Measurements from ENCODE around the gene C2orf42.
A peak's percentile ranks its signal among the peaks of the same experiment; 100 is the strongest.
"Not testable (repeated sequence)": the region's sequence is repeated elsewhere in the genome, so short reads cannot be mapped to it uniquely, and the experiment has no call there.

Gene C2orf42

DNA sequence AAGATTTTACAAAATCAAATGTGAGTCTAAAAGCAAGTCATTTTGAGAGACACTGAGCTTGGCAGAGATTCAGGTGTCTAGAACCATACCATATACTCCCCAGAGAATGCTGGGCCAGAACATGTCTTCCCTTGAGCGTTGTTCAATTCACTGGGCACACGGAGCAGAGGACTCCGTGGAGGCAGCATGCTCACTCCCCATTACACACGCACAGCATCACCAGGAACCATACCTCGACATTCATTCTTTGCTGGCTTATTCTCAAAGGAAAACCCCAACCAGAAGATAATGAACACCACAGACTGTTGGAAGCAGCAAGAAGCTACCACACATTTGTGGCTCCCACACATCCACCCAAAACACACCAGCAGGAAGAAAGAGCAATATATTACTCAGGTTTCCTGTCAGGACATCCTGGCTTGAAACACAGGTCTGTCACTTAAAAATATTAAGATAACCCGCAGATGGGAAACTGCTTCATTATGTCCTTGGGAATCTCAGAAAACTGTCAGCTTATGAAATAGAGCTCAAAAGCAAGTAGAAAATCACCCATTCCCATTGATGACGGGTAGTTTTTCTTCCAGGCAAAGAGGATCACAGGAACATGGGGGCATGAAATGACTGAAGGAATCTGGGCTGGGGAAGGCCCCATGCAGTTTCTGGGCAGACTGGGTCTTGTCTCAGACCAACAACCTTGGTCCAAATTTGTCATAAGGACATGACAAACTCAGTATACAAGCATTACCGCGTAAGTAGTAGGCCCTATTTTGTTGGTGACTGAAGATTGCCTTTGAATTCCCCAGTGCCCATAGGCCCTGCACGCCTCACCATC is 57.1 kb downstream of the C2orf42 start:
- DNase-seq (ENCODE audit: insufficient read length, low spot score) (no peak), FAIRE-seq (peak; percentile 90)

- FAIRE-seq (no peak), DNase-seq (ENCODE audit: insufficient read length, low spot score) (no peak)
These were observed 57.7 kb downstream of the C2orf42 start for GRCh38 chr2:70133127-70133452.

DNA sequence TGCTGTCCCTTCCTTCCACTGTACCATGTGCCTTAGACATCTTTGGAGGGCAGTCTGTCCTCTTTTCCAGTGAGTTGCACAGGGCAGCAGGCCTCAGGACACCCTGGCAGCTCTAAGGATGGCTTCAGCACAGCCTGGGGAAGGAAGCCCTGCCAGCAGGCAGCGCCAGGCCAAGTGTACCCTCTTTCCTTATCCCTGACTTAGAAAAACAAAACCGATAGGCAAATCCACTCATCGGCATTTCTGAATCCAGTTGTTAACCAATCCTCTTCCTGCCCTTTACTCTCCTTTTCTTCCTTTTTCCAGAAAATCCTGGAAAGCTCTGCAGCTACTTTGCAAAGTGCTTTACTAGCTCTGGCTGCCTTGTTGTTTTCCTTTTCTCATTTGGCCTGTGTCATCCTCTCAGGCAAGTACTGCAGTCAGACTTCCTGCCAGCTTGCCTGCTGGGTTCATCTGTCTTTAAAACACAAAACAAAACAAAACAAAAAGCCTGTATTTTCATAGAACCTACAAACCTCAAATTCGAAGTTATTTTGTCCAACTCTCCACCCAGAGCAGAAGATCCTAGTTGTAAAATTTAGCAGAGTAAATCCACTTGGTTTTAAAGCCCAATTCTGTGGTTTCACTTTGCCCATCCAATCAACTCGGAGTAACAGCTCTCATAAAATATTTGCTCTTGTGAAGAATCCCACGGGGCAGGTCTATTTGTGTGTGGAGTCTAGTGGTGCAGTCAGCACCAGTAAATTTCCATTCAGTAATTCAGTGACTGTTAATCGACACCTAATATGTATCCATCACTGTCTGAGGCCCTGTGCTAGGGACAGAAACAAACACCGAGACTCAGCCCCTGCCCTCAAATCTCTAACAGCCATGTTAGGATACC is 58.3 kb downstream of the C2orf42 start:
- FAIRE-seq (peak; percentile 92), DNase-seq (ENCODE audit: insufficient read length, low spot score) (no peak)

DNA sequence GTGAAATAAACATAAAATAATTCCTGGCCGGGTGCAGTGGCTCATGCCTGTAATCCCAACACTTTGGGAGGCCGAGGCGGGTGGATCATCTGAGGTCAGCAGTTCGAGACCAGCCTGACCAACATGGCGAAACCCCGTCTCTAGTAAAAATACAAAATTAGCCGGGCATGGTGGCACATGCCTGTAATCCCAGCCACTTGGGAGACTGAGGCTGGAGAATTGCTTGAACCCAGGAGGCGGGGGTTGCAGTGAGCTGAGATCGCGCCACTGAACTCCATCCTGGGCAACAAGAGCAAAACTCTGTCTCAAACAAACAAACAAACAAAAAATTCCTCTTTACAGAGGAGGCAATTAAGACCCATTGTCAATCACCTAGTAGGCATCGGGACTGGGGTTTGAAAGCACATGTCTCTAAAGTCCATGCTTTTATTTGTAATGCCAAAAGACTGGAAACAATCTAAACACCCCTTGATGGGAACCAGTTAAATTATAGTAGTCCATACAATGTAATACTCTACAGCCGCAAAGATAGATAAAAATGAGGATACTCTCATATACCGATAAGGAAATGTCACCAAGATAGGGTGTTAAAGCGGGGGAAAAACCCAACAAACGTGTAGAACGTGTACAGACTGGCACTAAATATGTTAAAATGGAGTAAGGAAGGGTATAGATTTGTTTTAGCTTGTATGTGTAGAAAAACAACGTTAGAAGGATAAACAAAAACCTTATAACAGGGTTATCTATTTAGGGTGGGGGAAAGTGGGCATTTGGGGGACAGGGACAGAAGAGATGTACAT is 59.3 kb downstream of the C2orf42 start:
- peak; percentile 23 for FAIRE-seq

DNA sequence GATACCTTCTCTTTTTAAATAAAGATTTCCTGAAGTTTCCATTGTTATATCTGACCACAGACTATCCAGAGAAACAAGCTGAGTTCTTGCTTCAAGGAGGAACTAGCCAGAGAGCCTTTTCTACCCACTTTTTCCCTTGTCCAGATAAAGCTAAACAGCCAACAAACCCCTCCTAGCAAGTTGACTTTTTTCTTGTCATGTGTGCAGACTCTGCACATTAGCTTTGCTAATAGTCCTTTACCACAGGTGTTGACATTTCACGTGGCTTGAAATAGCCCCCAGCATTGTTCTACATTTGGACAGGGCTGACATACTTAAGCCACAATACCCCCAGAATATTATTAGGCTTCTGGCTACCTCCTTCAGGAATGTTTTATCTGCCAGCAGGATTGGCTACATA is 62.8 kb downstream of the C2orf42 start:
- FAIRE-seq (peak; percentile 44), DNase-seq (ENCODE audit: insufficient read length, low spot score) (no peak)

More for the DNA sequence above, 59.3 kb downstream of the C2orf42 start:
- DNase-seq (ENCODE audit: insufficient read length, low spot score): not testable (repeated sequence)

GRCh38 chr2:70126413-70126812 is 64.4 kb downstream of the C2orf42 start:
- FAIRE-seq: no peak
- DNase-seq (ENCODE audit: insufficient read length, low spot score): no peak

- peak; percentile 35 for FAIRE-seq
- no peak for DNase-seq (ENCODE audit: insufficient read length, low spot score)
These were observed 65.3 kb downstream of the C2orf42 start for GRCh38 chr2:70125498-70125898.

GRCh38 chr2:70124983-70125480 is 65.8 kb downstream of the C2orf42 start:
- DNase-seq (ENCODE audit: insufficient read length, low spot score): no peak
- no peak for FAIRE-seq

GRCh38 chr2:70123829-70124116 is 67.0 kb downstream of the C2orf42 start:
- DNase-seq (ENCODE audit: insufficient read length, low spot score): no peak
- no peak for FAIRE-seq

DNA sequence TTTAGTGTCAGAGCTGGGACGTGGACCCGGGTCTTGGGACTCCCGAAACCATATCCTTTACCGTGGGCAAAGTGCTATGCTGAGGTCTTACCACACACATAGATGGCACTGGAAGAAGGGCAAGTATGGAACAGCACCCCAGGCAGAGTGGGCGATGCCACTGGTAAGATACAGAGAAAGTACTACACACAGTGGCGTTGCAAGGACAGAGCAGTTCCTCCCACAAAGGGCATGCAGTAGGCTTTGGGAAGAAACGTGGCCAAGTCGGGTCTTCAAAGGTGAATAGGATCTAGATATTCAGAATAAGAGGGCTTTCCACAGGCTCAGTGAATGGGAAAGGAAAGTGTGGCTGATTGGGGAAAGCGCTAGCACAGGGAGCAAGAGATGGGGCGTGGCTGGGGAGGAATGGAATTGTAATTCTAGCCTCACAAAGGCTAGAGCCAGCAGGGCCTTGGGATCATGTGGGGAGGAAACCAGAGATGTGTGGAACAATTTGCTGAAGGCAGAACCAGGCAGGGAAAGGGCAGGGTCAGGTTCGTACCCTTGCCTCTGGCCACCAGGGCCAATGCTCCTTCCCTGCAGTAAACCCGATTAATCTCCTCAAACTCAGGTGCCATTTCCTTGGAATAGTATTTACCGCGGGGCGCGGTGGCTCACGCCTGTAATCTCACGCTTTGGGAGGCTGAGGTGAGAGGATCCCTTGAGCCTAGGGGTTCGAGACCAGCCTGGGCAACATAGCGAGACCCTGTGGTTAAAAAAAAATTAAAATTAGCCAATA is 67.6 kb downstream of the C2orf42 start:
- no peak for FAIRE-seq
- DNase-seq (ENCODE audit: insufficient read length, low spot score): no peak

DNA sequence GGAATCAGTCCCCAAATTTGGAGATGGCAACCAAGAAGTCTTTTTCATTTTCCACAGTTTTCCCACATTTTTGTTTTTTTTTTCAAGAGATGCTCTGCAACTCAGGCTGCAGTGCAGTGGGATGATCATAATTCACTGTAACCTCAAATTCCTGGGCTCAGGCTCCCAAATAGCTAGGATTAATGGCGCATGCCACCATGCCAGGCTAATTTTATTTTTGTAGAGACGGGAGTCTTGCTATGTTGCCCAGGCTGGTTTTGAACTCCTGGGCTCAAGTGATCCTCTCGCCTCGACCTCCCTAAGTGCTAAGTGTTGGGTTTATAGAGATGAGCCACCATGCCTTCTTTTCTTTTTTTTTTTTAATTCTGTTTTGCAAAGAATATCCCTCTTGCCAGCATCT is 68.3 kb downstream of the C2orf42 start:
- FAIRE-seq: no peak
- no peak for DNase-seq (ENCODE audit: insufficient read length, low spot score)

- FAIRE-seq: peak; percentile 79
- DNase-seq (ENCODE audit: insufficient read length, low spot score): no peak
These were observed 69.0 kb downstream of the C2orf42 start for GRCh38 chr2:70121627-70122372.

DNA sequence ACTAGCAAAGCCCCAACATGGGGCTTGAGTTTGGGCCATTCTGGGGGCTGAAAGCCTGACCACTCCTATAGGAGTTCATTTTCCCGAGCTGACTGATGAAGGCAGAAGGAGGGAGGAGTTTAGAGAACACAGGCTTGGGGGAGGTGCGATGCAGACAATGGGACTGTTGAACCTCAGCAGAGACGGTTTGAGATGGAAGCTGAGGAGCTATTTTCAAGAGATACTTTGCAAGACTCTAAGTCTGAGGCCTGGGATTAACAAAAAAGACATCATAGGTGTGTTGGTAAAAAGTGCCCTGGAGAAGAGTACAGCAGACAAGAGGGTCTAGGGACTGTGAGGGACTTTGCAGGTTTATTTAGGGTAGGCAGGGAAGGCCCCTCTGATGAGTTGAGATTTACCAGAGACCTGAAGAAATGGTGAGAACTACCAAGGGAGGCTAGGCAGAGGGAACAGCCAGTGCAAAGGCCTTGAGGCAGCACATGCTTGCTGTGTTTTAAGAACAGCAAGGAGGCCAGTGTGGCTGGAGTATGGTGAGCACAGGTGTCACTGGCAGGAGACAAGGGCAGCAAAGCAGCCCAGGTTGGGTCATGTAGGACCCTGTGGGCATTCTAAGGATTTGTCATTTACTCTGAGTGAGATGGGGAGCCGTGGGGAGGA is 71.9 kb downstream of the C2orf42 start:
- DNase-seq (ENCODE audit: insufficient read length, low spot score): no peak
- peak; percentile 91 for FAIRE-seq

DNA sequence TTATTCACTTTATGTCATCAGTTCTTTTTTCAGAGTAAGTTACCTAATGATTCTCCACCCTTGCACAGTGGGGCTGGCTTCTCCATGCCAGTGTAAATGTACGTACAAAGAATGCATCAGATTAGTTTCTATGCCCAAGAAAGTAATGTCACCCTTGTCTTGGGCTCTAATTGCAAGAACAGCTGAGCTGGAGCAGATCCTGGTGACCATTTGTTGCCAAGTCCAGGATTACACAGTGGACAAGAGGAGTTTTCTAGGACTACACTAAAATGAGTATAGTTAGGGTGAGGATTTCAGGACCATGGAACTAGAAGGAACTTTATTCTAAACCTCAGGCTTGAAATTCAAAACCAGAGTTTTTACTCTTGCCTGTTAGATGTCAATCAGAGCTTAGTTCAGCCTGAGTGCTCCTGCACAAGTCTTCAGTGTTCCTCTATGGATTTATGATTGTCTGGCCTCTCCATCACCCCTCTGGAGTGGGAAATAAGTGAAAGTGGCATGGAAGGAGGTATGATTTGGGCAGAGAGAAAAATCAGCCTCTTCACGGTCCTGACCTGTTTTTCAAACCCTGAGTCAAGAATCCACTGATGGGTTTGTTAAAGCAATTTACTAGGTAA is 73.8 kb downstream of the C2orf42 start:
- FAIRE-seq (peak; percentile 45), DNase-seq (ENCODE audit: insufficient read length, low spot score) (no peak)

GRCh38 chr2:70115646-70116442 is 75.0 kb downstream of the C2orf42 start:
- peak; percentile 95 for FAIRE-seq

GRCh38 chr2:70113359-70114070 is 77.3 kb downstream of the C2orf42 start:
- DNase-seq (ENCODE audit: insufficient read length, low spot score) (no peak), FAIRE-seq (no peak)

More at GRCh38 chr2:70115646-70116442, 75.0 kb downstream of the C2orf42 start:
- DNase-seq (ENCODE audit: insufficient read length, low spot score): no peak

Measured in GM19239 (cell line).